Thoracic aorta (tissue), 2 donors: ENCODE results near the gene SEMA4D. TPM values are rescaled to one million over a fixed set of nuclear protein-coding genes. Genes with fewer than 3 reads are reported as not detected.

ENCODE experiments used
- ATAC-seq: fragments of 150-250 bp; one replicate; pipeline ENCODE4 v1.8.0; 2017; ENCODE audit warnings: low read depth; ENCODE audit not compliant: insufficient number of reproducible peaks, low FRiP score
- DNase-seq: peaks from one replicate; pipeline ENCODE4 v3.0.0-alpha.2; 2020; ENCODE audit warnings: low spot score
- H3K27ac ChIP-seq, 2 donors: fragments of 200-600 bp; sonication (generic); 1 replicate in 1 of 2; 2 replicates in 1 of 2; pipeline ENCODE4 v1.5.1; 2016; ENCODE audit warnings: mild to moderate bottlenecking in 2 of 2, moderate library complexity in 2 of 2
- H3K27me3 ChIP-seq: fragments of 200-600 bp; sonication (generic); replicated peaks from 2 replicates; pipeline ENCODE4 v1.6.0; 2016; ENCODE audit warnings: mild to moderate bottlenecking; ENCODE audit not compliant: insufficient read depth
- H3K36me3 ChIP-seq: fragments of 200-600 bp; sonication (generic); one replicate; pipeline ENCODE4 v1.5.1; 2016
- H3K4me1 ChIP-seq, 2 donors: fragments of 200-600 bp; sonication (generic); 1 replicate in 1 of 2; 2 replicates in 1 of 2; pipeline versions ENCODE4 v1.5.1 to v1.6.0; 2016; ENCODE audit warnings: low read depth in 2 of 2, mild to moderate bottlenecking in 1 of 2; ENCODE audit not compliant: control insufficient read depth in 1 of 2
- H3K4me3 ChIP-seq: fragments of 200-600 bp; sonication (generic); 2 replicates; pipeline ENCODE4 v1.5.1; 2016; ENCODE audit warnings: mild to moderate bottlenecking
- H3K9me3 ChIP-seq: fragments of 200-600 bp; sonication (generic); 2 replicates; pipeline ENCODE4 v1.5.1; 2016
- total RNA-seq, 2 donors: library from RNA; depleted of rRNA; stranded (reverse); fragments of >200 nt; gene quantifications; one replicate each; pipeline versions ENCODE4 v1.1.0 to v1.2.3, GENCODE V29; 2016
- TF ChIP-seq, protein P1 (sequence below): fragments of 200-600 bp; sonication (generic); IDR thresholded peaks from one replicate; pipeline ENCODE4 v1.5.1; 2019; ENCODE audit warnings: antibody characterized with exemption

Gene SEMA4D
- total RNA-seq, 2 donors from 2014 or later = 16.9 to 20.2 TPM

GRCh38 chr9:89493181-89493580 lies 4.7 kb downstream of the SEMA4D start:
- Histone ChIP-seq H3K27ac (no peak overlapping the region), H3K4me1 (peaks cover 8 to 11% of the 10 kb centered on the region in 2 donors), H3K4me3 (no peak overlapping the region), H3K36me3 (no peaks in the 10 kb centered on the region), H3K27me3 (no peaks in the 10 kb centered on the region), H3K9me3 (no peaks in the 10 kb centered on the region)
- ATAC-seq (no peak), DNase-seq (no peak)
- TF ChIP-seq, protein P1, sequence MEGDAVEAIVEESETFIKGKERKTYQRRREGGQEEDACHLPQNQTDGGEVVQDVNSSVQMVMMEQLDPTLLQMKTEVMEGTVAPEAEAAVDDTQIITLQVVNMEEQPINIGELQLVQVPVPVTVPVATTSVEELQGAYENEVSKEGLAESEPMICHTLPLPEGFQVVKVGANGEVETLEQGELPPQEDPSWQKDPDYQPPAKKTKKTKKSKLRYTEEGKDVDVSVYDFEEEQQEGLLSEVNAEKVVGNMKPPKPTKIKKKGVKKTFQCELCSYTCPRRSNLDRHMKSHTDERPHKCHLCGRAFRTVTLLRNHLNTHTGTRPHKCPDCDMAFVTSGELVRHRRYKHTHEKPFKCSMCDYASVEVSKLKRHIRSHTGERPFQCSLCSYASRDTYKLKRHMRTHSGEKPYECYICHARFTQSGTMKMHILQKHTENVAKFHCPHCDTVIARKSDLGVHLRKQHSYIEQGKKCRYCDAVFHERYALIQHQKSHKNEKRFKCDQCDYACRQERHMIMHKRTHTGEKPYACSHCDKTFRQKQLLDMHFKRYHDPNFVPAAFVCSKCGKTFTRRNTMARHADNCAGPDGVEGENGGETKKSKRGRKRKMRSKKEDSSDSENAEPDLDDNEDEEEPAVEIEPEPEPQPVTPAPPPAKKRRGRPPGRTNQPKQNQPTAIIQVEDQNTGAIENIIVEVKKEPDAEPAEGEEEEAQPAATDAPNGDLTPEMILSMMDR = no peak

DNA sequence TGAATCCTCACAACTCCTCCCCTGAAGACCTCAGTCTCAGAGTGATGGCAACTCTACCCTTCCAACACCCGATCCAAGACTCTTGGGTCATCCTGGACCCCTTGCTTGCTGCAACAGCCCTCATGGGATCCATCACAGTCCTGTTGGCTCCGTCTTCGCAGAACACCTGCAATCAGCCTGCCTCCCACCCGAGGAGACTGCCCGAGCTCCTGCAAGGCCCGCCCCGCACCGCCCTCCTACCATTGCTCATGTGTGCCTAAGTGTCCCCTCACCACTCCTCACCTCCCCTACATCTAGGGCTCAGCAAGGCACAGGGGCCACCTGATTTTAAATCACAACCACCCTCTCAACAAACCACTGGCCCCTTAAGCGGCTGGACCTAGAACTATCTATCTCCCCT lies 5.3 kb downstream of the SEMA4D start:
- ATAC-seq (no peak), DNase-seq (no peak)
- Histone ChIP-seq H3K4me1 (peaks cover 8 to 11% of the 10 kb centered on the region in 2 donors), H3K27me3 (no peaks in the 10 kb centered on the region), H3K36me3 (no peaks in the 10 kb centered on the region), H3K27ac (no peak overlapping the region), H3K9me3 (no peaks in the 10 kb centered on the region), H3K4me3 (no peak overlapping the region)
- TF ChIP-seq, protein P1 = no peak

DNA sequence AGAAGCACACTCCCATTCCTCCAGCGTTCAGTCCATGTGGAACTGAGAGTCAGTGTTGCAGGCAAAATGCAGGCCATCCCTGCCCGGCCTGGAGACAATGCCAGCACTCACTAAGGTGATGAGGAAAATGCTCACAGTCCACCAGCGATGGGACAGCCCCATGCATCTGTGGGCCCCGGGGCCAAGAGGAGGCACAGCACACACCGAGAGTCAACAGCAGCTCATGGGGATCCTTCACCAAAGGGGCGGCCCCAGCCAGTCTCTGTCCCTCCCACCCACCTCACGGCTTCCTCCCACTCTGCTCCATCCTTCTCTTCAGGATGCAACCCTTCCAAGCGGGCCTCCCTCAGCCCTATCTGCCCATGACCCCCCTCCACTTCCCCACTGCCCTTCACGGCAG lies 6.2 kb downstream of the SEMA4D start:
- no peak overlapping the region for H3K27ac ChIP-seq
- no peak for DNase-seq

GRCh38 chr9:89489548-89490530 lies 8.1 kb downstream of the SEMA4D start:
- H3K4me3 ChIP-seq = no peak overlapping the region

More for the DNA sequence above, 6.2 kb downstream of the SEMA4D start:
- Histone ChIP-seq H3K4me3 (no peak overlapping the region), H3K36me3 (no peaks in the 10 kb centered on the region), H3K9me3 (no peaks in the 10 kb centered on the region), H3K4me1 (peaks cover 3 to 6% of the 10 kb centered on the region in 2 donors), H3K27me3 (no peaks in the 10 kb centered on the region)
- TF ChIP-seq, protein P1 = no peak
- no peak for ATAC-seq

GRCh38 chr9:89488936-89489335 lies 9.0 kb downstream of the SEMA4D start:
- H3K27me3 ChIP-seq = no peaks in the 10 kb centered on the region
- no peaks in the 10 kb centered on the region for H3K4me1 ChIP-seq
- no peak overlapping the region for H3K4me3 ChIP-seq
- H3K36me3 ChIP-seq = no peaks in the 10 kb centered on the region
- TF ChIP-seq, protein P1 = no peak
- ATAC-seq (no peak), DNase-seq (no peak)
- H3K27ac ChIP-seq = no peak overlapping the region
- H3K9me3 ChIP-seq = no peaks in the 10 kb centered on the region

More at GRCh38 chr9:89489548-89490530, 8.1 kb downstream of the SEMA4D start:
- H3K36me3 ChIP-seq = no peaks in the 10 kb centered on the region
- ATAC-seq (no peak), DNase-seq (no peak)
- TF ChIP-seq, protein P1 = no peak
- H3K9me3 ChIP-seq = no peaks in the 10 kb centered on the region
- no peaks in the 10 kb centered on the region for H3K4me1 ChIP-seq
- no peaks in the 10 kb centered on the region for H3K27me3 ChIP-seq
- H3K27ac ChIP-seq = no peak overlapping the region
